GM13977 (cell line): ENCODE data around the gene SREBF2.

Source experiments
- DNase-seq: peaks from one replicate; pipeline ENCODE4 v3.0.0; 2012; ENCODE audit warnings: low spot score
- CTCF ChIP-seq: IDR thresholded peaks from 2 replicates; pipeline ENCODE4 v1.5.1; 2012; ENCODE audit warnings: mild to moderate bottlenecking, control low read depth; ENCODE audit not compliant: insufficient read depth; ENCODE audit errors: extremely low read depth, missing control alignments
- in situ Hi-C: fragments of 300-500 bp; cut with MboI; formaldehyde crosslinking; loops from one replicate; pipeline ENCODE4 v1.12.0; 2022; ENCODE audit warnings: low sequenced_read_pairs, low pct_unique_long_range_greater_than_20kb, mixed read lengths, inconsistent platforms; ENCODE audit not compliant: unreplicated experiment

SREBF2 gene

DNA sequence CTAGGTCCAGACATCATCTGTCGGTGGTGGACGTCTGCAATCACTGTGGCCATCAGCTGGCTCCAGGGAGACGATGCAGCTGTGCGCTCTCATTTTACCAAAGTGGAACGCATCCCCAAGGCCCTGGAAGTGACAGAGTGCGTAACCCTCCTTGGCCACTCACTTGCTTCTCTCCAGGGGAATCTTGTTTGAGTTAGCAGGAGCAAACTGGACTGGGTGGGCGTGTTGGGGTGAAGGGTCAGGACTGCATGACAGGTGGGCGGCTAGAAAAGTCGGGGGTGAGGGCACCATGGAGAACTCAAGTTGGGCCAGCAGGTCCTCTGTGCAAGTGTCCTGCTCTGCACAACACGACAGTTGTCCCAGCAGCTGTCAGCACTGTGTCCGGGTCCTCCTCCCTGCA lies 65.7 kb downstream of the SREBF2 start:
- no peak for TF ChIP-seq CTCF
- in situ Hi-C loops: no loop called here
- no peak for DNase-seq

DNA sequence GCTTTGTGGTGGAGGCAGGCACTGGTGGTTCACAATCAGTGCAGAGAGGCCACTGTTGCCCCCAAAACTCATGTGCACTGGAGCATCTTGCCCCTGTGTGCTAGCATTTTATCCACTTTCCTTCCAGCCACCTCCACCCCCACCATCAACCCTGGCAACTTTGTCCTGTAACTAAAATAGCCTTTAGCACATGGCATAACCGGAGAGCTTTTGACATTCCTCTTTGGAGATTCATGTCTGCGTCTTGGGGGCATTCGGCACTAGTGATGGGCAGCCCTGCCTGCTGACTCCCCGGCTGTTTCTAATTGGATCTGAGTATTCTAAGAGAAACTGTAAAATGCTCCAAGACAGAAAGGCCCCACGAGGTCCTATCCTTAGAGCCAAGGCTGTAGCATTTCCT lies 66.2 kb downstream of the SREBF2 start:
- in situ Hi-C loops: no loop called here
- TF ChIP-seq CTCF: no peak
- no peak for DNase-seq

DNA sequence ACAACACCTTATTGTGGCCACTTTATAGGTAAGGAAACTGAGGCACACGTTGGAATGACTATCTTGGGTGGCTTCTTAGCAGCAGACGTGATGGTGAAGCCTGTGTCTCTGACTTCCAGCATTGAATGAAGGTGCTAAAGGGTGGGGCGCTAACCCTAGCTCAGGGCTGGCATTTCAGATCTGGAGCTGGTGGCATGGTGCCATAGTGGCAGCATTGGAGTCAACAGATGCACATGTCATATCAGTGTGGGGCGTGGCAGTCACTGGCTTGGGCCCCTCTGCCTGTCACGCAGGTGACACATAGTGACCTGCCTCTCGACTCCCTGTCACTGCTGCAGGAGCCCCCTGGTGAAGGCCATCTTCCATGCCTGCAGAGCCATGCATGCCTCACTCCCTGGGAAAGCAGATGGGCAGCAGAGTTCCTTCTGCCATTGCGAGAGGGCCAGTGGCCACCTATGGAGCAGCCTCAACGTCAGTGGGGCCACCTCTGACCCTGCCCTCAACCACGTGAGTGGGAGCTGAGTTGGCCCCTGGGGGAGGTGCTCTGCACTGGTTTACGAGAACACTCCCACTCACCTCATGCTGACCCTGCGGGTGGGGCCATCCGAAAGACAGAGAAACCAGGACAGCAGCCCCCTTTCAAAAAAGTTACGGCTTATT lies 67.2 kb downstream of the SREBF2 start:
- no peak for TF ChIP-seq CTCF
- DNase-seq: no peak
- in situ Hi-C loops: no loop called here

DNA sequence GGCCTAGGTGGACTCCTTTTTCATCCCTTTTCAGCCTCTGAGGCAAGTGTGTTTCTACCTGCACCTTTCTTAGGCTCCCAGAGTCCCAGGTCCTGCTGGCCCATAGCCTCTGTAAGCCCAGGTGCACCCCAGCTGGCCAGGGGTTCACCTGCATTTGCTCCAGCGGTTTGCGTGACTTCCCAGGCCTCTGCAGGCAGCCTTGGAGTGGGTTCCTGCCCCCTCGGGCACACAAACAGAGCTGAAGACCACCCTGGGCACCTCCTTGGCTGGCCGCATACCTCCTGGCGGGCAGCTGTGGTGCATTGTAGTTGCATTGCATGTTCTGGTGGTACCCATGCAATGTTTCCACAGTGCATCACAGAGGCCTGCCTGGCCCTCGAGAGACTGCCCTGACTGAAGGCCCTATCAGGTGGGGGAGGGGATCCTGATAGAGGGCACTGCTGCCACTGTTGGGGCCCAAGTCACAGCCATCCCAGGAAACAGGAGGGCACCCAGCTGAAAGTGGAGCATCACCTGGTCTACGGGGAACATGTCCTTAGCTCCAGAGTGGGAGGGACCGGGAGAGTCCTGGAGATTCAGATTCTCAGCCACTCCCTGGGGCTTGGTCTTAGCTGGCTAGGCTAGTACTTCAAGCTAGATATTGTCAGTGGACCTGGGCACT lies 67.9 kb downstream of the SREBF2 start:
- no peak for TF ChIP-seq CTCF

DNA sequence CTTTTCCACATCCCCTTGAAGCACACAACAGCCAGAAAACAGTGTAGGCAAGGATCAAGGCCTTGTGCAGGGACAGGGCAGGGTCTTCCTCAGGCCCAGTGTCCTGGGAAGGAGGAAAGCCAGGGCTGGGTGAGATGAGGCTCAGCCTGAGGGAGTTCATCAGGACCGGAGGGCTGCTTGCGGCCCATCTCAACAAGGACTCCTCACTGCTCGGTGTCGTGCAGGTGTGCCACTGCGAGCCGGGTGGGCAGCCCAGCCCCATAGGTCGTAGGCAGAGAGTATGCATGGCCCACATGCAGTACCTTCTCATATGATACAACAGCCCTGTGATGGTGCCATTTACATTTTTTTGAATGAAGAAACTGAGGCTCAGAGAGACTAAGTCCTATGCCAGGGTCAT lies 69.1 kb downstream of the SREBF2 start:
- TF ChIP-seq CTCF: no peak
- in situ Hi-C loops: no loop called here
- no peak for DNase-seq

More for the DNA sequence above, 67.9 kb downstream of the SREBF2 start:
- DNase-seq: no peak
- in situ Hi-C loops: no loop called here

GRCh38 chr22:41902932-41903421 lies 70.1 kb downstream of the SREBF2 start:
- no peak for TF ChIP-seq CTCF
- in situ Hi-C loops: no loop called here
- DNase-seq: no peak
